Measurements from ENCODE around the gene PANK1. TPM values are rescaled to one million over a fixed set of nuclear protein-coding genes. Genes with fewer than 3 reads are reported as not detected.

Gene PANK1
- total and polyA plus RNA-seq, 2 of the 8 experiments (the other 6 are each of a cell fraction or from before 2014, with no cell fraction given), result 18.5 to 40.4 TPM

- no peaks in the 10 kb centered on the region for H3K36me3 ChIP-seq (ENCODE audit: control insufficient read depth in 2 of 4, insufficient read depth in 4 of 4, low read length in 3 of 4)
- H4K91ac ChIP-seq (replicated peaks; ENCODE audit: insufficient read length, low read length), result no peak overlapping the region
- no peaks in the 10 kb centered on the region for H3K27me3 ChIP-seq (replicated peaks in 1 of 4; ENCODE audit: control insufficient read depth in 3 of 4, extremely low read depth in 1 of 4, insufficient read depth in 3 of 4, low read length in 3 of 4)
- H2AFZ ChIP-seq (ENCODE audit: low read length), result no peak overlapping the region
- H2BK15ac ChIP-seq (ENCODE audit: low read length), result no peak overlapping the region
- H3K4me3 ChIP-seq (ENCODE audit: extremely low read depth in 1 of 4, insufficient read depth in 2 of 4, low read depth in 3 of 4, low read length in 4 of 4), result no peak overlapping the region
- ChIA-PET CTCF (ENCODE audit: partially characterized antibody) (interaction anchor here (1.7 to 2.5 kb wide), 2 partner anchors 10 to 30 kb away, joined by 4 to 19 read pairs; no protein-coding TSS in a partner anchor), POLR2A (ENCODE audit: partially characterized antibody) (interaction anchor here (1.2 kb wide), 1 partner anchor 20 kb away, joined by 6 read pairs; no protein-coding TSS in a partner anchor)
- no peak overlapping the region for H3K9ac ChIP-seq (replicated peaks in 1 of 4; ENCODE audit: extremely low read depth in 1 of 4, low read depth in 3 of 4, low read length in 3 of 4)
- H4K8ac ChIP-seq (ENCODE audit: extremely low read depth, insufficient read depth, low read length), result no peak overlapping the region
- H2BK20ac ChIP-seq (ENCODE audit: low read length), result no peak overlapping the region
- H2BK5ac ChIP-seq (ENCODE audit: low read depth, low read length), result no peak overlapping the region
- H3K79me1 ChIP-seq (ENCODE audit: low read depth, low read length), result no peaks in the 10 kb centered on the region
- DNase-seq (ENCODE audit: low read depth in 1 of 2, low spot score in 2 of 2), result no peak
- H3K79me2 ChIP-seq (ENCODE audit: control insufficient read depth in 1 of 2, insufficient read depth in 2 of 2, low read length in 2 of 2), result no peaks in the 10 kb centered on the region
- no peak overlapping the region for H3K27ac ChIP-seq (ENCODE audit: low read depth, low read length)
- no peak overlapping the region for H3K56ac ChIP-seq (replicated peaks; ENCODE audit: insufficient read length, low read depth, low read length)
- H2AK5ac ChIP-seq (ENCODE audit: low read depth, low read length), result no peak overlapping the region
- H3K4me2 ChIP-seq (ENCODE audit: insufficient read depth in 1 of 2, low read depth in 2 of 2, low read length in 2 of 2), result no peak overlapping the region
- no peaks in the 10 kb centered on the region for H3K23me2 ChIP-seq (ENCODE audit: low read depth, low read length)
- H3K14ac ChIP-seq (ENCODE audit: insufficient read length), result no peak overlapping the region
- H2BK12ac ChIP-seq (ENCODE audit: low read depth, low read length), result no peak overlapping the region
- 92% methylated on average over 3 of the region's 3 CpGs; no CpG with 5 or more reads in 1 of the 2 experiments for WGBS, 2 experiments (ENCODE audit: extremely low coverage in 1 of 2, insufficient coverage in 1 of 2, insufficient read length in 1 of 2, insufficient replicate concordance in 2 of 2, low coverage in 1 of 2, low lambda C conversion rate in 2 of 2, missing lambda C conversion rate in 1 of 2)
- no peaks in the 10 kb centered on the region for H3K4me1 ChIP-seq (replicated peaks in 1 of 4; ENCODE audit: control insufficient read depth in 3 of 4, insufficient read depth in 4 of 4, low read length in 3 of 4)
- no peak for FAIRE-seq
- no peak overlapping the region for H3K4ac ChIP-seq (replicated peaks; ENCODE audit: insufficient read length, low read depth, low read length)
- no peak overlapping the region for H4K5ac ChIP-seq (ENCODE audit: insufficient read length, low read depth, low read length)
- H2BK120ac ChIP-seq (replicated peaks; ENCODE audit: low read depth, low read length), result no peak overlapping the region
- H4K20me1 ChIP-seq (replicated peaks in 1 of 2; ENCODE audit: control insufficient read depth in 1 of 2, insufficient read depth in 2 of 2, low read length in 2 of 2), result no peaks in the 10 kb centered on the region
- H3K18ac ChIP-seq (ENCODE audit: extremely low read depth, low read length), result no peak overlapping the region
- no peak overlapping the region for H3K23ac ChIP-seq (ENCODE audit: insufficient read length)
- no peaks in the 10 kb centered on the region for H3K9me3 ChIP-seq (ENCODE audit: insufficient read depth in 2 of 2, low read depth in 1 of 2, low read length in 1 of 2)
- TF ChIP-seq KDM1A (IDR thresholded peaks at IDR 0.05; ENCODE audit: borderline replicate concordance, low read length), result no peak
- TF ChIP-seq MAX (IDR thresholded peaks at IDR 0.05), result no peak
- TF ChIP-seq TEAD4 (IDR thresholded peaks at IDR 0.05; ENCODE audit: low read depth, low read length), result no peak
- TF ChIP-seq KDM5A (IDR thresholded peaks at IDR 0.05; ENCODE audit: low read length), result no peak
- TF ChIP-seq YY1 (IDR thresholded peaks at IDR 0.05; ENCODE audit: low read depth, low read length), result no peak
- no peak for TF ChIP-seq KDM4A (IDR thresholded peaks at IDR 0.05; ENCODE audit: low read depth, low read length, severe bottlenecking)
- no peak for TF ChIP-seq POU5F1 (IDR thresholded peaks at IDR 0.05; ENCODE audit: low read depth, low read length)
- no peak for TF ChIP-seq MAFK (IDR thresholded peaks at IDR 0.05; ENCODE audit: low read depth, low read length)
- no peak for TF ChIP-seq SIX5 (IDR thresholded peaks at IDR 0.05; ENCODE audit: low read depth, low read length)
- no peak for TF ChIP-seq BCL11A (IDR thresholded peaks at IDR 0.05; ENCODE audit: low read depth in 2 of 2, low read length in 2 of 2)
- TF ChIP-seq PHF8 (conservative IDR thresholded peaks at IDR 0.05; ENCODE audit: low read depth, low read length), result no peak
- no peak for TF ChIP-seq TBP (IDR thresholded peaks at IDR 0.05; ENCODE audit: low read depth, low read length)
- no peak for TF ChIP-seq E2F6 (IDR thresholded peaks at IDR 0.05)
- TF ChIP-seq POLR2AphosphoS5 (IDR thresholded peaks at IDR 0.05; ENCODE audit: low read depth, low read length), result no peak
- no peak for TF ChIP-seq NRF1 (IDR thresholded peaks at IDR 0.05; ENCODE audit: low read depth, low read length)
Observed at GRCh38 chr10:89664203-89664602, 19.2 kb upstream of the PANK1 start.

Measured in H1 (cell line).